ENCODE results near the gene GSTM3.
"Not testable (repeated sequence)": the region's sequence is repeated elsewhere in the genome, so short reads cannot be mapped to it uniquely, and the experiment has no call there.

The GSTM3 gene

GRCh38 chr1:109761227-109762038 is 20.6 kb upstream of the GSTM3 start:
- DNase-seq (ENCODE audit: low spot score): peak; percentile 45

- no peak for DNase-seq (ENCODE audit: low spot score)
These were observed 19.9 kb upstream of the GSTM3 start for GRCh38 chr1:109760581-109761226.

GRCh38 chr1:109759513-109760334 is 18.9 kb upstream of the GSTM3 start:
- no peak for DNase-seq (ENCODE audit: low spot score)

GRCh38 chr1:109757936-109758786 is 17.3 kb upstream of the GSTM3 start:
- DNase-seq (ENCODE audit: low spot score): no peak

- no peak for DNase-seq (ENCODE audit: low spot score)
These were observed 16.1 kb upstream of the GSTM3 start for GRCh38 chr1:109756848-109757521.

- not testable (repeated sequence) for DNase-seq (ENCODE audit: low spot score)
These were observed 15.5 kb upstream of the GSTM3 start for GRCh38 chr1:109756325-109756724.

GRCh38 chr1:109754738-109755137 is 13.9 kb upstream of the GSTM3 start:
- DNase-seq (ENCODE audit: low spot score): no peak

- DNase-seq (ENCODE audit: low spot score): no peak
These were observed 10.9 kb upstream of the GSTM3 start for GRCh38 chr1:109751531-109752260.

GRCh38 chr1:109750920-109751319 is 10.1 kb upstream of the GSTM3 start:
- DNase-seq (ENCODE audit: low spot score): no peak

GRCh38 chr1:109750241-109750882 is 9.5 kb upstream of the GSTM3 start:
- no peak for DNase-seq (ENCODE audit: low spot score)

GRCh38 chr1:109749221-109749620 is 8.4 kb upstream of the GSTM3 start:
- no peak for DNase-seq (ENCODE audit: low spot score)

- not testable (repeated sequence) for DNase-seq (ENCODE audit: low spot score)
These were observed 7.5 kb upstream of the GSTM3 start for GRCh38 chr1:109748311-109748710.

GRCh38 chr1:109739738-109740614 is 862 bp downstream of the GSTM3 start:
- DNase-seq (ENCODE audit: low spot score): peak; percentile 92

GRCh38 chr1:109733236-109733870 is 7.5 kb downstream of the GSTM3 start:
- no peak for DNase-seq (ENCODE audit: low spot score)

- DNase-seq (ENCODE audit: low spot score): no peak
These were observed 8.4 kb downstream of the GSTM3 start for GRCh38 chr1:109732390-109732881.

GRCh38 chr1:109730666-109731065 is 10.2 kb downstream of the GSTM3 start:
- no peak for DNase-seq (ENCODE audit: low spot score)

- DNase-seq (ENCODE audit: low spot score): no peak
These were observed 12.0 kb downstream of the GSTM3 start for GRCh38 chr1:109728870-109729269.

- DNase-seq (ENCODE audit: low spot score): no peak
These were observed 14.0 kb downstream of the GSTM3 start for GRCh38 chr1:109726728-109727373.
